Skeletal muscle satellite cell (primary cell): ENCODE measurements around the gene STON2.
"Not testable (repeated sequence)": the region's sequence is repeated elsewhere in the genome, so short reads cannot be mapped to it uniquely, and the experiment has no call there.

Experiments used
- H3K27me3 ChIP-seq: 2 replicates; pipeline ENCODE4 v1.7.0; 2013; ENCODE audit warnings: low read length; ENCODE audit not compliant: control insufficient read depth, insufficient read depth
- H3K36me3 ChIP-seq: 2 replicates; pipeline ENCODE4 v1.7.0; 2013; ENCODE audit warnings: mild to moderate bottlenecking, control low read depth, low read length; ENCODE audit not compliant: insufficient read depth
- H3K4me1 ChIP-seq: 2 replicates; pipeline ENCODE4 v1.7.0; 2013; ENCODE audit warnings: low read length; ENCODE audit not compliant: control insufficient read depth, insufficient read depth
- H3K4me2 ChIP-seq: 2 replicates; pipeline ENCODE4 v1.7.0; 2013; ENCODE audit warnings: mild to moderate bottlenecking, low read length
- H3K4me3 ChIP-seq: 2 replicates; pipeline ENCODE4 v1.7.0; 2013; ENCODE audit warnings: low read length
- H3K9ac ChIP-seq: 2 replicates; pipeline ENCODE4 v1.7.0; 2013; ENCODE audit warnings: mild to moderate bottlenecking, low read depth, low read length, moderate library complexity
- H3K9me3 ChIP-seq: replicated peaks from 2 replicates; pipeline ENCODE4 v1.7.0; 2013; ENCODE audit warnings: mild to moderate bottlenecking, control low read depth, low read length

The STON2 gene

GRCh38 chr14:81435391-81436295, 35.5 kb upstream of the STON2 start:
- peaks cover 87% of the 10 kb centered on the region for H3K27me3 ChIP-seq
- peak overlapping the region; percentile 93 for H3K4me2 ChIP-seq
- peaks cover 13% of the 10 kb centered on the region for H3K4me1 ChIP-seq
- H3K4me3 ChIP-seq: peak overlapping the region; percentile 73
- no peak overlapping the region for H3K9ac ChIP-seq
- no peaks in the 10 kb centered on the region for H3K9me3 ChIP-seq
- H3K36me3 ChIP-seq: no peaks in the 10 kb centered on the region

DNA sequence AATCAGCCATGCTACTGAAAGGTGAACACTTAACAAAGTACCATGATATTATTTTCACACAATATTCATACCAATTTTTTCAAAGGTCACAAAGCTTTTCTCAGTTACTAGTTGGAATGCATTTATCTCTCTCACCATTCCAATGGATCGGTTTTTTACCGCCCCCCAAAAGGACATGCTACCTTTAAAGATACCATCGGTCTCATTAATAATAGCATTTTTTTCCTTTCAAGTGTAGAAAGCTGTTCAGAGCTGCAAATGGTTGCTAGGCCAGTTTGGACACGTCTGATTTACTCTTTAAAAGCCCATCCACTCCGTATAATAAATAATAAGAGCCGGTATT, 34.9 kb upstream of the STON2 start:
- Histone ChIP-seq H3K9me3 (no peaks in the 10 kb centered on the region), H3K36me3 (no peaks in the 10 kb centered on the region), H3K27me3 (peaks cover 86% of the 10 kb centered on the region), H3K9ac (no peak overlapping the region), H3K4me1 (peaks cover 13% of the 10 kb centered on the region), H3K4me2 (peak overlapping the region; percentile 76), H3K4me3 (no peak overlapping the region)

GRCh38 chr14:81434230-81434629, 34.1 kb upstream of the STON2 start:
- H3K27me3 ChIP-seq: peaks cover 79% of the 10 kb centered on the region
- no peak overlapping the region for H3K4me2 ChIP-seq
- peaks cover 13% of the 10 kb centered on the region for H3K4me1 ChIP-seq
- no peak overlapping the region for H3K4me3 ChIP-seq
- no peak overlapping the region for H3K9ac ChIP-seq
- no peaks in the 10 kb centered on the region for H3K9me3 ChIP-seq
- no peaks in the 10 kb centered on the region for H3K36me3 ChIP-seq

DNA sequence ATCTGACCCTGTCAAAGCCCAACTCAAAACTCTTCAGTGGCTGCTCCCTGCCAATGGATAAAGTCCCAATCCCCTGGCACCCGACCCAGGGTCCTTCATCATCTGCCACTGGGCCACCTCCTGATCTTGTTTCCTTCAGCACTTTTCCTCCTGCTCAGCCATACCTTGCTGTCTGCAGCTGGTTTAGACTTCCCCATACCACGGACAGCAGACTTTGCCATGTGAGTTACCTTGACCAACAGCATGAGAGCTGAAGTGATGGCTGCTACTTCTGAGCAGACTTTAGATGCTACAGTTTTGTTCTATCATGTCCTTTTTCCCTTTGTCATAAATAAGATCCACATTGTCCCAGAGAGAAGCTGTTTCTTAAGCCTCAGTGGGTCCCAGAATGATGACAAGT, 33.3 kb upstream of the STON2 start:
- Histone ChIP-seq H3K4me1 (peaks cover 13% of the 10 kb centered on the region), H3K9ac (no peak overlapping the region), H3K27me3 (peaks cover 70% of the 10 kb centered on the region), H3K36me3 (no peaks in the 10 kb centered on the region), H3K9me3 (no peaks in the 10 kb centered on the region), H3K4me3 (no peak overlapping the region), H3K4me2 (no peak overlapping the region)

DNA sequence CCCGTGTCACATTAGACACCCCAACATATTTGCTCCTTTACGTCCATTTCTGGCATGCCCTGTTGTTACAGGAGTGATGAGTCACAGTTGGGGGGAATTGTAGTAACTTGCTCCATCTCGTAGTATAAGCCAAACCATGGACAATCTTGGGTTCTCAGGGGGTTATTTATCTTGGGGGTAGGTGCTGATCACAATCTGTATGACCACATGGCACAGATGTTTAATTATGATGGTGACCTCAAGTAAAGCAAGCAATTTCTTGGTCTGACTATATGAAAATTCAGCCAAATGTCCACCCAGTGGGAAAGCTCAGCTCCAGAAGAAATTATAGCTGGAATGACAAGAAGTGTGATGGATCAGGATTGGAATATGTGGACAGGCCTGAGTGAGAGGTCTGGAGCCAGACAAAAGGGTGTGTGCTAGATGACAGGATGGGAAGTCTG, 32.1 kb upstream of the STON2 start:
- H3K36me3 ChIP-seq: no peaks in the 10 kb centered on the region
- H3K4me3 ChIP-seq: no peak overlapping the region
- H3K9ac ChIP-seq: no peak overlapping the region
- no peaks in the 10 kb centered on the region for H3K9me3 ChIP-seq
- H3K27me3 ChIP-seq: peaks cover 66% of the 10 kb centered on the region
- H3K4me2 ChIP-seq: no peak overlapping the region
- peaks cover 22% of the 10 kb centered on the region for H3K4me1 ChIP-seq

DNA sequence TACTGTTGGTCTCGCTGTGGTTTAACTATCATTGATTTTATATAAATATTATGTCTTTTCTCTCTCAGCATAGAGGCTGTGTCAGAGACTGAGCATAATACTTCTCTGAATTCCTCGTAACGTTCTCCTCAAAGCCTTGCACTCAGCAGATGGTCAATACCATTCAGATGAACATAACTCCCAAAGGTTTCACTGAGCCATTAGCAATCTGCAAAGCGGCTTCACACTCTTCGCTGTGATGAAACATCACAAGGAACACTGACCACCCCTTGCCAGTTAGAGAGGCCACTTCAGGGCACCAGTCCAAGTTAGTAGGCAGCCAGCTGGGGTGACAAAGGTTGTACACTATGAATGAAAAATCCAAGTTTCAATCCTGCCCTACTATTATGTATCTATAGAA, 30.1 kb upstream of the STON2 start:
- Histone ChIP-seq H3K36me3 (no peaks in the 10 kb centered on the region), H3K9ac (no peak overlapping the region), H3K9me3 (no peaks in the 10 kb centered on the region), H3K4me3 (no peak overlapping the region), H3K4me2 (no peak overlapping the region), H3K4me1 (peaks cover 13% of the 10 kb centered on the region), H3K27me3 (peaks cover 65% of the 10 kb centered on the region)

DNA sequence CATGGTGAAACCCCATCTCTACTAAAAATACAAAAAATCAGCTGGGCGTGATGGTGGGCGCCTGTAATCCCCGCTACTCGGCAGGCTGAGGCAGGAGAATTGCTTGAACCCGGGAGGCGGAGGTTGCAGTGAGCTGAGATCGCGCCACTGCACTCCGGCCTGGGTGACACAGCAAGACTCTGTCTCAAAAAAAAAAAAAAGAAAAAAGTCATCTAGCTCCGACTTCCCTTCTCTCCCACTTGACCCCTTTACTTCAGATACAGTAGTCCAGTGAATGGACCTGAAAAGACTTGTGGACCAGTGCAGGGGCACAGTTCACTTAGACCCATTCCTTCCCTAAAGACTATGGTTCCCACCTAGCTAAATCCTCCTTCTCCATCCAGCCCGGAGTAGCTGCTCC, 29.6 kb upstream of the STON2 start:
- Histone ChIP-seq H3K4me1 (peaks cover 12% of the 10 kb centered on the region), H3K27me3 (peaks cover 60% of the 10 kb centered on the region)
- not testable (repeated sequence) for H3K4me2 ChIP-seq, H3K36me3 ChIP-seq, H3K9ac ChIP-seq, H3K4me3 ChIP-seq, H3K9me3 ChIP-seq

DNA sequence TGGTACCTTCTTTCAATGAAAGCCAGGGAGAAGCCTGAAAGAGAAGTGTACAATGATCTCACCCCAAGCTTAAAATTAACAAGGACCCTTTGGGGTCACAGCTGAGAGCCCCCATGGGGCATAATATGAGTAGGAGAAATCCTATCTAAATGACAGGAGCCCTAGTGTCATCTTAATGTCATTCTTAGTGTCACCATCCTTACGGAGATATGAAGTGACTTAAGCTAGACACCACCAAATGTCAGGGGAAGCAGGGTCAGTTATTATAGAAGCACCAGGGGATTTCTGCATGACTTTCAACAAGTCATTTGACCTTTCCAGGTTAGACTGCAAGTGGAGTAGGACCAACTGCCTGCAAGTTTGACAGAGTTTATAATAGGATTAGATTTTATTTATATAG, 28.9 kb upstream of the STON2 start:
- Histone ChIP-seq H3K9me3 (no peaks in the 10 kb centered on the region), H3K27me3 (peaks cover 53% of the 10 kb centered on the region), H3K4me3 (no peak overlapping the region), H3K36me3 (no peaks in the 10 kb centered on the region), H3K9ac (no peak overlapping the region), H3K4me2 (no peak overlapping the region), H3K4me1 (peaks cover 12% of the 10 kb centered on the region)

DNA sequence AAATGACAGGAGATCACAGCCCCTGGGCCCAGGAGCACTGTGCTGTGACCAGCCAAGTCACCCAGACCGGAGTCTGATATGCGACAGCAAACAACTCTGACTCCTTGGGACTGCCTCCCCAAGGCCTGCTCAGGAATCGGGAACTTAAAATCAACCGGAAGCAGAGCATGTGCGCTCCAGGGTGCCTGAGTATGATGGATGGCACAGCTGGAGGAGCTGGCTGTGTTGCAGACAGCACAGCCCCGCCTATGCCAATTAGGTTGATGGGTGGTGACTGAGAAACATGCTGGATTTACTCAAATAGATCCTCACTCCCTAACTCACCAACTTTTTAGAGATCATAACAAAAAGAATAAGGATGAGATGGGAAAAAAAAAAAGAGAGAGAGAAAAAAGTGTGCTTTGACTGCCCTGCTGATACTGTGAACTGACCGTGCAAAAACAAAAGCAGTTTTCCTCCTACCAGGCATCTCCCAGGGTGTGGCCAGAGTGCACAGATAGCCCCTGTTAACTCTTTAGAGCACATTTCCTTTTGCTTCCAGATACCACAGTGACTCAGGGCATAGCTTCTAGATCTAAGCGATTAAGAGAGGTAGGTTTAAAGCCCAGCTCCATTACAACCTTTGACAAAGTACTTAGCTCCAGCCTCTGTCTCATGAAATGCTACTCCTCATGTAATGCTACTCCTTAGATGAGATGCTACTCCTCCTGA, 27.4 kb upstream of the STON2 start:
- Histone ChIP-seq H3K9me3 (no peaks in the 10 kb centered on the region), H3K36me3 (no peaks in the 10 kb centered on the region), H3K4me2 (peak overlapping the region; percentile 31), H3K4me3 (no peak overlapping the region), H3K9ac (no peak overlapping the region), H3K27me3 (peaks cover 39% of the 10 kb centered on the region), H3K4me1 (peaks cover 12% of the 10 kb centered on the region)

DNA sequence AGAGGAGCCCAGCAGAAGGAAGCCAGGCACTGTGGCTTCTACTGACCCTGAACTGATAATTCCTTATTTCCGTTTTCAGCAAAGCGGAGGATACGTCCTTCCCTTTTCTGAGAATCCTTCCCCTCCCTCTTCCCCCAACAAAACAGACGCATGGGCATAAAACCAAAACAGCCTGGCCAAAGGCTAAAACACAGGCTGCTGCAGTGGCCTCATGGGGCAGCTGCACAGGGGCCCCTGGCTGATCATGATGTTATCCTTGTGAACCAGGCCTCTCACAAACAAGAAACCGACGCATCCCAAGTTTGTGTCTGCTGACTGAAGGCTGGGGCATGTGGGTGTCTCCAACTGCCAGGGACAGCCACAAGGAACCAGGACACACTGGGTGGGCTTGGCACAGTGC, 23.4 kb upstream of the STON2 start:
- Histone ChIP-seq H3K9ac (no peak overlapping the region), H3K9me3 (no peaks in the 10 kb centered on the region), H3K4me2 (no peak overlapping the region)

GRCh38 chr14:81418057-81418790, 18.1 kb upstream of the STON2 start:
- H3K36me3 ChIP-seq: no peaks in the 10 kb centered on the region
- no peak overlapping the region for H3K4me2 ChIP-seq
- H3K27me3 ChIP-seq: no peaks in the 10 kb centered on the region
- H3K4me3 ChIP-seq: no peak overlapping the region
- H3K4me1 ChIP-seq: no peaks in the 10 kb centered on the region
- H3K9me3 ChIP-seq: no peaks in the 10 kb centered on the region
- no peak overlapping the region for H3K9ac ChIP-seq

More for the DNA sequence above, 23.4 kb upstream of the STON2 start:
- H3K36me3 ChIP-seq: no peaks in the 10 kb centered on the region
- H3K4me1 ChIP-seq: peaks cover 12% of the 10 kb centered on the region
- no peak overlapping the region for H3K4me3 ChIP-seq
- peaks cover 19% of the 10 kb centered on the region for H3K27me3 ChIP-seq
